Measurements from ENCODE around the gene SLX9. TPM values are rescaled to one million over a fixed set of nuclear protein-coding genes. Genes with fewer than 3 reads are reported as not detected.
"Not testable (repeated sequence)": the region's sequence is repeated elsewhere in the genome, so short reads cannot be mapped to it uniquely, and the experiment has no call there.

Gene SLX9
- total RNA-seq, 1 donor from 2014 or later: 72.6 TPM

GRCh38 chr21:44921928-44922327, 17.9 kb upstream of the SLX9 start:
- Mint-ChIP-seq H3K9me3 (no peaks in the 10 kb centered on the region), H3K36me3 (ENCODE audit: low read depth) (peaks cover 29% of the 10 kb centered on the region), H3K27me3 (ENCODE audit: low read depth) (no peaks in the 10 kb centered on the region), H3K4me3 (ENCODE audit: low read depth) (peak overlapping the region; percentile 97), H3K4me1 (ENCODE audit: low read depth) (peaks cover 61% of the 10 kb centered on the region), H3K27ac (peak overlapping the region; percentile 61)
- intact Hi-C loops (cut with micrococcal nuclease): loop anchor here (2.0 to 5.0 kb wide), 2 partner anchors 29 to 155 kb away; no protein-coding TSS in a partner anchor
- no peak for DNase-seq (ENCODE audit: low spot score)

GRCh38 chr21:44923480-44924084, 16.2 kb upstream of the SLX9 start:
- H3K36me3 Mint-ChIP-seq (ENCODE audit: low read depth): peaks cover 14% of the 10 kb centered on the region

GRCh38 chr21:44924606-44925377, 15.0 kb upstream of the SLX9 start:
- Mint-ChIP-seq H3K27ac (peak overlapping the region; percentile 83), H3K4me3 (ENCODE audit: low read depth) (peak overlapping the region; percentile 50), H3K36me3 (ENCODE audit: low read depth) (peaks cover 7% of the 10 kb centered on the region), H3K9me3 (no peaks in the 10 kb centered on the region), H3K27me3 (ENCODE audit: low read depth) (no peaks in the 10 kb centered on the region), H3K4me1 (ENCODE audit: low read depth) (peaks cover 67% of the 10 kb centered on the region)
- intact Hi-C loops (cut with micrococcal nuclease): loop anchor here (5.0 kb wide), 1 partner anchor 153 kb away; no protein-coding TSS in a partner anchor
- DNase-seq (ENCODE audit: low spot score): no peak

More at GRCh38 chr21:44923480-44924084, 16.2 kb upstream of the SLX9 start:
- Mint-ChIP-seq H3K27ac (peak overlapping the region; percentile 83), H3K27me3 (ENCODE audit: low read depth) (no peaks in the 10 kb centered on the region), H3K4me1 (ENCODE audit: low read depth) (peaks cover 60% of the 10 kb centered on the region), H3K4me3 (ENCODE audit: low read depth) (peak overlapping the region; percentile 63), H3K9me3 (no peaks in the 10 kb centered on the region)
- intact Hi-C loops (cut with micrococcal nuclease): loop anchor here (5.0 kb wide), 1 partner anchor 154 kb away; no protein-coding TSS in a partner anchor
- no peak for DNase-seq (ENCODE audit: low spot score)

GRCh38 chr21:44925378-44925755, 14.5 kb upstream of the SLX9 start:
- peaks cover 71% of the 10 kb centered on the region for H3K4me1 Mint-ChIP-seq (ENCODE audit: low read depth)
- H3K36me3 Mint-ChIP-seq (ENCODE audit: low read depth): peaks cover 4% of the 10 kb centered on the region
- H3K27ac Mint-ChIP-seq: peak overlapping the region; percentile 83
- no peaks in the 10 kb centered on the region for H3K9me3 Mint-ChIP-seq
- no peak for DNase-seq (ENCODE audit: low spot score)
- H3K27me3 Mint-ChIP-seq (ENCODE audit: low read depth): no peaks in the 10 kb centered on the region
- intact Hi-C loops (cut with micrococcal nuclease): no loop called here
- H3K4me3 Mint-ChIP-seq (ENCODE audit: low read depth): peak overlapping the region; percentile 22

- intact Hi-C loops (cut with micrococcal nuclease): loop anchor here (1.0 to 2.0 kb wide), 2 partner anchors 12 to 52 kb away; no protein-coding TSS in a partner anchor
- H3K27me3 Mint-ChIP-seq (ENCODE audit: low read depth): no peaks in the 10 kb centered on the region
- peak overlapping the region; percentile 74 for H3K4me3 Mint-ChIP-seq (ENCODE audit: low read depth)
- H3K36me3 Mint-ChIP-seq (ENCODE audit: low read depth): peaks cover 4% of the 10 kb centered on the region
- H3K27ac Mint-ChIP-seq: peak overlapping the region; percentile 96
- peaks cover 75% of the 10 kb centered on the region for H3K4me1 Mint-ChIP-seq (ENCODE audit: low read depth)
- no peaks in the 10 kb centered on the region for H3K9me3 Mint-ChIP-seq
- DNase-seq (ENCODE audit: low spot score): peak; percentile 55
These were observed 13.3 kb upstream of the SLX9 start for GRCh38 chr21:44926331-44927101.

- H3K4me1 Mint-ChIP-seq (ENCODE audit: low read depth): peaks cover 71% of the 10 kb centered on the region
- H3K4me3 Mint-ChIP-seq (ENCODE audit: low read depth): peak overlapping the region; percentile 74
- H3K9me3 Mint-ChIP-seq: no peaks in the 10 kb centered on the region
- intact Hi-C loops (cut with micrococcal nuclease): loop anchor here (1.0 to 2.0 kb wide), 2 partner anchors 13 to 52 kb away; no protein-coding TSS in a partner anchor
- peaks cover 4% of the 10 kb centered on the region for H3K36me3 Mint-ChIP-seq (ENCODE audit: low read depth)
- H3K27ac Mint-ChIP-seq: peak overlapping the region; percentile 96
- no peaks in the 10 kb centered on the region for H3K27me3 Mint-ChIP-seq (ENCODE audit: low read depth)
- DNase-seq (ENCODE audit: low spot score): no peak
These were observed 12.6 kb upstream of the SLX9 start for GRCh38 chr21:44927259-44927586.

GRCh38 chr21:44927587-44928461, 12.0 kb upstream of the SLX9 start:
- Mint-ChIP-seq H3K27ac (peak overlapping the region; percentile 96), H3K4me1 (ENCODE audit: low read depth) (peaks cover 70% of the 10 kb centered on the region), H3K4me3 (ENCODE audit: low read depth) (peak overlapping the region; percentile 74), H3K36me3 (ENCODE audit: low read depth) (peaks cover 3% of the 10 kb centered on the region), H3K9me3 (no peaks in the 10 kb centered on the region), H3K27me3 (ENCODE audit: low read depth) (no peaks in the 10 kb centered on the region)
- intact Hi-C loops (cut with micrococcal nuclease): loop anchor here (1.0 to 2.0 kb wide), 2 partner anchors 14 to 53 kb away; no protein-coding TSS in a partner anchor
- DNase-seq (ENCODE audit: low spot score): peak; percentile 65

DNA sequence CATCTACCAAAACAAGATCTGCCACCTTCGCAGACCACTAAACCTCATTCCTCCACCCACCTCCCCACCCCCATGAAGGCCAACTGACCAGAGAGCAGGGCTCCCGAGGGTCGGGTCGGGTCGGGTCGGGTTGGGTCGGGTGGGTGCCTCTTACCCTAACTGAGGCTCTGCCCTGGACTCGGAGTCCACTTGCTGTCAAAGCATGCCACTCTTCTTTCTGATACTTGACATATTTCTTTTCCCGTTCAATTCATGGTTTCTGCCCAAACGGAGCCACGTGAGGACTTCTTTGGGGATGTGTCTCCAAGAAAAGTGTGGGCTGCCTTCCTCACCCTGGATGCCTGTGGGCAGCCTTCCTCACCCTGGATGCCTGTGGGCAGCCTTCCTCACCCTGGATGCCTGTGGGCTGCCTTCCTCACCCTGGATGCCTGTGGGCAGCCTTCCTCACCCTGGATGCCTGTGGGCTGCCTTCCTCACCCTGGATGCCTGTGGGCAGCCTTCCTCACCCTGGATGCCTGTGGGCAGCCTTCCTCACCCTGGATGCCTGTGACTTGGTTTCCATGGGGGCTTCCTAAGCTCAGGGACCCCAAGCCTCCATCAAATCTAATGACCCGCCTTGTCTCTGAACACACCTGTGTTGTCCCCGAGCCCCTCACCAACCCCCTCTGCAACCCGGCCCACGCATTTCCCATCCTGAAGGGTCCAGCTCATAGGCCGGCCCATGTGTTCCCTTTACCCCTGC, 11.2 kb upstream of the SLX9 start:
- intact Hi-C loops (cut with micrococcal nuclease); H3K9me3 Mint-ChIP-seq; DNase-seq (ENCODE audit: low spot score); H3K27me3 Mint-ChIP-seq (ENCODE audit: low read depth); H3K36me3 Mint-ChIP-seq (ENCODE audit: low read depth): not testable (repeated sequence)
- H3K4me3 Mint-ChIP-seq (ENCODE audit: low read depth): peak overlapping the region; percentile 74
- H3K27ac Mint-ChIP-seq: peak overlapping the region; percentile 96
- H3K4me1 Mint-ChIP-seq (ENCODE audit: low read depth): peaks cover 66% of the 10 kb centered on the region

DNA sequence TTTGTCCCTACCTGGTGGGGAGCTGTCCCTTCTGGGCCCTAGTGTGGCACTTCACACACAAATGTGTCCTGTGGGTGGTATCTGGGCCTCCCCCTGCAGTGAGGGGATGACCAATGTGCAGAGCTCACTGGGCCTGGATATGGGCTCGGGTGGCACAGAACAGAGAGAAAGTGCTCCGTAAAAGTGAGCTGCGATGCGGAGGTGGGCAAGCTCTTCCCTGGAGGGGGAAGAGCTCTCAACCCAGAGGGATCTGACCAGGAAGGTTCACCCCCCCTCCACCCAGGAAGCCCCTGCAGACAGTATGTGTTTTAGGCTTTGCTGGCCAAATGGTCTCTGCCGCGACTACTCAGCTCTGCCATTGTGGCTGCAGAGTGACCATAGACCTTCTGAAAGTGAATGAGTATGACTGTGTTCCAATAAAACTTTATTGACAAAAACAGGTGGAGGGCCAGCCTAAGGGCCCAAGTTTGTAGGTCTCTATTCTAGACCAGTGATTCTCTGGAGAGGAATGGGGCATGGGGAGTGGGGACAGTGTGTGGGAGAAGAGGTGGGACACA, 10.5 kb upstream of the SLX9 start:
- Mint-ChIP-seq H3K4me3 (ENCODE audit: low read depth) (peak overlapping the region; percentile 55), H3K4me1 (ENCODE audit: low read depth) (peaks cover 60% of the 10 kb centered on the region), H3K9me3 (no peaks in the 10 kb centered on the region), H3K36me3 (ENCODE audit: low read depth) (no peaks in the 10 kb centered on the region), H3K27ac (peak overlapping the region; percentile 71), H3K27me3 (ENCODE audit: low read depth) (no peaks in the 10 kb centered on the region)
- intact Hi-C loops (cut with micrococcal nuclease): no loop called here
- no peak for DNase-seq (ENCODE audit: low spot score)

DNA sequence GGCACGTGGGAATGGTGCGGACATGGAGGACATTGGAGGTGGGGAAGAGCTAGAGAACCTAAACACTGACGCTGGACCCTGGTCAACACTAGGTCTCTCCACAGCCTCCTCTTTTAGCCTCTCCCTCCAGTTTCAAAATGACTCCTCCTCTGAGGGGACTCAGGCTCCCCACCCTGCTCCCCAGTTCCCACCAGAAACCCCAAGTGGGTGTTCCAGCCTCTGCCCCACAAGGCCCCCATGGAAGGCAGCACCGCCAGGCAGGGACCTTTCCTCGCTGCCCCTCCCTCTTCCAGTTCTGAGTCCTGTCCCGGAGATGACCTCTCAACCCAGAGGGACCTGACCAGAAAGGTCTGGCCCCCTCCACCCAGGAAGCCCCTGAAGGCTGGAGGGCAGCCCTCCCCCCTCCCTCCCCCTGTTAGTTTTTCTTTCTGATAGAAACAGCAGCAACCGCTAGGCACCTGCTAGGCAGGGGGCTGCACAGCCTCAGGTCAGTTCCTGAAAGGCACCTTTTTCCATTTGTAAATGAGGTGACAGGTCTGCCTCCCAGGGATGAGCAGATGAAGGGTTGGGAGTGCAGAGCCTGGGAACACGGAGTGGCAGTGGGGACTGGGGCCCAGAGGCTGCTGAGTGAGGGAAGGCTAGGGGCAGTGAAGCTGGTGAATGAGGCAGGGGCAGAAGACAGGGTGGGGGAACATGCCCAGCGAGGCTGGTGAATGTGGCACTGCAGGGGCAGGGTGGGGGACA, 9.9 kb upstream of the SLX9 start:
- DNase-seq (ENCODE audit: low spot score): no peak
- Mint-ChIP-seq H3K4me3 (ENCODE audit: low read depth) (no peak overlapping the region), H3K27ac (peak overlapping the region; percentile 25), H3K27me3 (ENCODE audit: low read depth) (no peaks in the 10 kb centered on the region), H3K4me1 (ENCODE audit: low read depth) (peaks cover 54% of the 10 kb centered on the region), H3K36me3 (ENCODE audit: low read depth) (no peaks in the 10 kb centered on the region), H3K9me3 (no peaks in the 10 kb centered on the region)
- intact Hi-C loops (cut with micrococcal nuclease): no loop called here

DNA sequence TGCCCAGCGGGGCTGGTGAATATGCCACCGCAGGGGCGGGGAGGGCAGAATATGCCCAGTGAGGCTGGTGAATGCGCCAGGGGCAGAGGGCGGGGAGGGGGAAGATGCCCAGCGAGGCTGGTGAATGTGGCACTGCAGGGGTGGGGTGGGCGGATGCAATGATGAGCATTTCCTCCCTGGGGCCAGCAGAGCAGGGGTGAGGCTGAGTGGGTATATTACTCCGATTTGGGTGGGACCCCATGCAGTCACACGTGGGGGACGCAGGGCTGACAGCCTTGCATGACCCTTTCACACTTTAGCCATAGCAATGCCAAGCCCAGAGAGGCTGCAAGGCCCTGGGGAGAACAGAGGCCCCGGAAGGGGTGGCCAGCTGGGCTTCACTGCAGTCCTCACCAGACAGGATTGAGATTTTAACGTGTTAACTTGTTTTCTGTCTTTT, 9.3 kb upstream of the SLX9 start:
- Mint-ChIP-seq H3K4me1 (ENCODE audit: low read depth) (peaks cover 48% of the 10 kb centered on the region), H3K27ac (peak overlapping the region; percentile 25), H3K9me3 (no peaks in the 10 kb centered on the region), H3K36me3 (ENCODE audit: low read depth) (no peaks in the 10 kb centered on the region), H3K4me3 (ENCODE audit: low read depth) (peak overlapping the region; percentile 76), H3K27me3 (ENCODE audit: low read depth) (no peaks in the 10 kb centered on the region)
- DNase-seq (ENCODE audit: low spot score): no peak
- intact Hi-C loops (cut with micrococcal nuclease): no loop called here
